Upper lobe of right lung (tissue), 1 donor: Measurements from ENCODE around the gene TTYH3. TPM values are rescaled to one million over a fixed set of nuclear protein-coding genes. Genes with fewer than 3 reads are reported as not detected.

Experiments
- ATAC-seq: fragments of 200-7000 bp; cut with Tn5 transposase; one replicate; pipeline ENCODE4 v1.9.1; 2020; ENCODE audit warnings: mild to moderate bottlenecking, moderate library complexity
- DNase-seq: peaks from one replicate; pipeline ENCODE4 v3.0.0-alpha.2; 2020
- H3K27ac ChIP-seq: fragments of 200-600 bp; one replicate; pipeline ENCODE4 v1.8.0; 2022
- H3K27me3 ChIP-seq: fragments of 200-600 bp; one replicate; pipeline ENCODE4 v1.8.0; 2022; ENCODE audit warnings: mild to moderate bottlenecking
- H3K36me3 ChIP-seq: fragments of 200-600 bp; one replicate; pipeline ENCODE4 v1.8.0; 2022
- H3K4me1 ChIP-seq: fragments of 200-600 bp; one replicate; pipeline ENCODE4 v1.8.0; 2022
- H3K4me3 ChIP-seq: fragments of 200-600 bp; one replicate; pipeline ENCODE4 v1.8.0; 2022; ENCODE audit warnings: mild to moderate bottlenecking
- H3K9me3 ChIP-seq: fragments of 200-600 bp; one replicate; pipeline ENCODE4 v1.8.0; 2022
- CTCF ChIP-seq: fragments of 200-600 bp; IDR thresholded peaks from one replicate; pipeline ENCODE4 v1.8.0; 2022; ENCODE audit warnings: antibody characterized with exemption
- intact Hi-C: fragments of 100-400 bp; cut with DNase I; formaldehyde crosslinking; loops from one replicate; pipeline ENCODE4 v1.11.0; 2022
- total RNA-seq: library from RNA; stranded (reverse); fragmentation: NEBNext Ultra II Directional; extraction: Animal tissue kit (Norgen Biotek cat#: 25700); gene quantifications from one replicate; pipeline ENCODE4 v1.2.1, GENCODE V29; 2021
- donor health status: DM: no; HTN: yes; CAD: no; lungs with severe emphysema.

TTYH3 gene
- total RNA-seq, 1 donor from 2014 or later = 48.8 TPM

GRCh38 chr7:2706685-2707126 is 74.9 kb downstream of the TTYH3 start:
- no peak for ATAC-seq
- Histone ChIP-seq H3K9me3 (no peaks in the 10 kb centered on the region), H3K4me1 (peaks cover 14% of the 10 kb centered on the region), H3K4me3 (no peak overlapping the region), H3K36me3 (no peaks in the 10 kb centered on the region), H3K27ac (no peak overlapping the region), H3K27me3 (no peaks in the 10 kb centered on the region)
- no peak for TF ChIP-seq CTCF
- no peak for DNase-seq
- intact Hi-C loops = no loop called here

GRCh38 chr7:2707481-2707880 is 75.7 kb downstream of the TTYH3 start:
- Histone ChIP-seq H3K4me3 (no peak overlapping the region), H3K9me3 (no peaks in the 10 kb centered on the region), H3K4me1 (peaks cover 14% of the 10 kb centered on the region), H3K36me3 (no peaks in the 10 kb centered on the region), H3K27me3 (no peaks in the 10 kb centered on the region), H3K27ac (no peak overlapping the region)
- DNase-seq (no peak), ATAC-seq (no peak)
- intact Hi-C loops = no loop called here
- TF ChIP-seq CTCF = no peak

- no peak for ATAC-seq
- H3K4me1 ChIP-seq = peaks cover 14% of the 10 kb centered on the region
- H3K9me3 ChIP-seq = no peaks in the 10 kb centered on the region
- H3K27me3 ChIP-seq = no peaks in the 10 kb centered on the region
- H3K27ac ChIP-seq = no peak overlapping the region
- DNase-seq = no peak
- H3K4me3 ChIP-seq = no peak overlapping the region
- H3K36me3 ChIP-seq = no peaks in the 10 kb centered on the region
- intact Hi-C loops = no loop called here
- no peak for TF ChIP-seq CTCF
These were observed 76.3 kb downstream of the TTYH3 start for GRCh38 chr7:2708041-2708440.

GRCh38 chr7:2708547-2709310 is 76.9 kb downstream of the TTYH3 start:
- no peak for TF ChIP-seq CTCF
- intact Hi-C loops = no loop called here
- Histone ChIP-seq H3K9me3 (no peaks in the 10 kb centered on the region), H3K4me3 (no peak overlapping the region), H3K27me3 (no peaks in the 10 kb centered on the region), H3K36me3 (no peaks in the 10 kb centered on the region), H3K4me1 (peaks cover 18% of the 10 kb centered on the region), H3K27ac (no peak overlapping the region)
- ATAC-seq (no peak), DNase-seq (no peak)

- Histone ChIP-seq H3K4me1 (peaks cover 18% of the 10 kb centered on the region), H3K4me3 (no peak overlapping the region), H3K9me3 (no peaks in the 10 kb centered on the region), H3K27ac (no peak overlapping the region), H3K36me3 (no peaks in the 10 kb centered on the region), H3K27me3 (no peaks in the 10 kb centered on the region)
- ATAC-seq (peak; percentile 82), DNase-seq (peak; percentile 87)
- intact Hi-C loops = no loop called here
- peak; percentile 83 for TF ChIP-seq CTCF
These were observed 77.9 kb downstream of the TTYH3 start for GRCh38 chr7:2709553-2710285.
